MCF 10A (cell line): ENCODE measurements around the gene FNIP1. TPM values are rescaled to one million over a fixed set of nuclear protein-coding genes. Genes with fewer than 3 reads are reported as not detected.

Experiments
- BruUV-seq: library from RNA; stranded (reverse); fragments of 400-500 nt; replicated peaks from 2 replicates; lab custom pipeline; 2021; lab: Mats Ljungman, UMichigan
- CTCF ChIA-PET: fragments of 300-600 bp; sonication (Branson Sonifier 250); formaldehyde crosslinking; extraction: SDS; loops from one replicate; lab custom pipeline; 2021; ENCODE audit warnings: antibody characterized with exemption, inconsistent platforms; lab: Yijun Ruan, JAX
- POLR2A ChIA-PET: fragments of 300-600, 350-650 bp; sonication (Branson Sonifier 250); formaldehyde crosslinking; extraction: SDS; loops from one replicate; lab custom pipeline; 2020; ENCODE audit warnings: antibody characterized with exemption, inconsistent platforms; lab: Yijun Ruan, JAX
- DNase-seq: peaks from one replicate; pipeline ENCODE4 v3.0.0-alpha.2; 2018; ENCODE audit not compliant: unreplicated experiment
- H3K27ac Mint-ChIP-seq: one replicate; pipeline ENCODE4 v1.8.0; 2022; ENCODE audit warnings: mild to moderate bottlenecking, low read depth, mixed read lengths; ENCODE audit not compliant: unreplicated experiment
- H3K27me3 Mint-ChIP-seq: one replicate; pipeline ENCODE4 v1.8.0; 2022; ENCODE audit warnings: mixed read lengths; ENCODE audit not compliant: insufficient read depth, unreplicated experiment
- H3K36me3 Mint-ChIP-seq: one replicate; pipeline ENCODE4 v1.8.0; 2022; ENCODE audit warnings: mild to moderate bottlenecking, moderate library complexity, mixed read lengths; ENCODE audit not compliant: insufficient read depth, unreplicated experiment
- H3K4me1 Mint-ChIP-seq: one replicate; pipeline ENCODE4 v1.8.0; 2022; ENCODE audit warnings: mixed read lengths; ENCODE audit not compliant: insufficient read depth, unreplicated experiment
- H3K4me3 Mint-ChIP-seq: one replicate; pipeline ENCODE4 v1.8.0; 2022; ENCODE audit warnings: mild to moderate bottlenecking, moderate library complexity, mixed read lengths; ENCODE audit not compliant: unreplicated experiment
- H3K9me3 Mint-ChIP-seq: one replicate; pipeline ENCODE4 v1.8.0; 2022; ENCODE audit warnings: mixed read lengths; ENCODE audit not compliant: unreplicated experiment
- intact Hi-C: fragments of 100-400 bp; cut with micrococcal nuclease; formaldehyde crosslinking; loops from 2 replicates; pipeline ENCODE4 v1.14.1; 2022
- total RNA-seq: library from RNA; stranded (reverse); gene quantifications from 2 replicates; pipeline ENCODE4 v1.2.3, GENCODE V29; 2022
- TF ChIP-seq, protein P1 (sequence below): fragments of 200-600 bp; IDR thresholded peaks from one replicate; pipeline ENCODE4 v1.8.0; 2022; ENCODE audit warnings: antibody characterized with exemption, mild to moderate bottlenecking; ENCODE audit not compliant: unreplicated experiment

FNIP1 gene
- total RNA-seq, 1 experiment from 2014 or later = 36.3 TPM

DNA sequence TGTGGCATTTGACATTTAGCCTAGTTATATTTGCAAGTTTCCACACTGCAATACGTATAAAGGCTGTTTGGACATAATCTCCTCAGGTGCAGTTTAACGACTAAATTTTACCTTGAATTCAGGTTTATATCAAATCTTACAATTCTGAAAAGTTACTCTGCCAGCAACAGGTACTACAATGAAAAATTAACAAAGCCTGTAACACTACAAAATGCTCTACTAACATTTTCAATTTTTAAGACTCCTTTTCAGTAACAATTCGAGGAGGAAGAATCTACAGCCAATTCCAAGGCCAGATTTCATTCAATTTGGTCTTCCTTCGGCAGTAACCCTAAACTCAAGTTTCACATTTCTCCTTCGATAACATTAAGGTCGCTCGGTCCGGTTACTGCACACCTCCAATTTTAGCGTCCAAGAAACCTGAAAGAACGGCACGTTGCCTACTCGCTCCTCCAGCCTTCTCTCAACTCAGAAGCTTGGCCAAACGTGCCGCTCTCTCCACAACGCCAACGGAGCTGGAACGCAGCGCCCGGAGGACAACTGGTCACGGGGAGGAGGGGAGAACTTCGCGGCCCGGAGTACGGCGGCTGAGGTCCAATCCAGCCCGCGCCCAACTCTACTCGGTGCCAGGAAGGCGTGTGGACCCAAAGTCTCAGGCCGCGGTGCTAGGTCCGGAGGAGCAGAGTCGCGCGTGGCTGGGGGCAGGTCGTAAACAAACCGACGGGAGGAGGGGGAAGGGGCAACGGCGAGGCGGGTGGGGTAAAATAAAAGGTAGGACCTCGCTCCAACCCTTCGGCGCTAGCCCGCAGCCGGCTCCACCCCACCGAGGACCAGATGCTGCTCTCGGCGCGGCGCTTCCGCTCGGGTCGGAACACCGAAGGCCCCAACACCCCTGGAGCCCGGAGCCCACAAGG lies 681 bp downstream of the FNIP1 start:
- TSS peak; percentile 56 for BruUV-seq
- peak overlapping the region; percentile 94 for H3K4me3 Mint-ChIP-seq
- TF ChIP-seq, protein P1, sequence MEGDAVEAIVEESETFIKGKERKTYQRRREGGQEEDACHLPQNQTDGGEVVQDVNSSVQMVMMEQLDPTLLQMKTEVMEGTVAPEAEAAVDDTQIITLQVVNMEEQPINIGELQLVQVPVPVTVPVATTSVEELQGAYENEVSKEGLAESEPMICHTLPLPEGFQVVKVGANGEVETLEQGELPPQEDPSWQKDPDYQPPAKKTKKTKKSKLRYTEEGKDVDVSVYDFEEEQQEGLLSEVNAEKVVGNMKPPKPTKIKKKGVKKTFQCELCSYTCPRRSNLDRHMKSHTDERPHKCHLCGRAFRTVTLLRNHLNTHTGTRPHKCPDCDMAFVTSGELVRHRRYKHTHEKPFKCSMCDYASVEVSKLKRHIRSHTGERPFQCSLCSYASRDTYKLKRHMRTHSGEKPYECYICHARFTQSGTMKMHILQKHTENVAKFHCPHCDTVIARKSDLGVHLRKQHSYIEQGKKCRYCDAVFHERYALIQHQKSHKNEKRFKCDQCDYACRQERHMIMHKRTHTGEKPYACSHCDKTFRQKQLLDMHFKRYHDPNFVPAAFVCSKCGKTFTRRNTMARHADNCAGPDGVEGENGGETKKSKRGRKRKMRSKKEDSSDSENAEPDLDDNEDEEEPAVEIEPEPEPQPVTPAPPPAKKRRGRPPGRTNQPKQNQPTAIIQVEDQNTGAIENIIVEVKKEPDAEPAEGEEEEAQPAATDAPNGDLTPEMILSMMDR = no peak
- ChIA-PET POLR2A (interaction anchor here (0.6 to 2.8 kb wide), 34 partner anchors 9 to 1850 kb away, joined by 3 to 29 read pairs (median 4); partner anchors contain the start of gene RAPGEF6), CTCF (interaction anchor here (0.6 to 4.0 kb wide), 8 partner anchors 48 to 1867 kb away, joined by 3 to 15 read pairs (median 4); no protein-coding TSS in a partner anchor)
- no peaks in the 10 kb centered on the region for H3K27me3 Mint-ChIP-seq
- intact Hi-C loops = loop anchor here (1.0 to 10.0 kb wide), 3 partner anchors 49 to 371 kb away; partner anchors contain the start of gene RAPGEF6
- H3K27ac Mint-ChIP-seq = peak overlapping the region; percentile 94
- H3K9me3 Mint-ChIP-seq = no peaks in the 10 kb centered on the region
- peaks cover 27% of the 10 kb centered on the region for H3K36me3 Mint-ChIP-seq
- peaks cover 14% of the 10 kb centered on the region for H3K4me1 Mint-ChIP-seq
- DNase-seq = peak; percentile 74

DNA sequence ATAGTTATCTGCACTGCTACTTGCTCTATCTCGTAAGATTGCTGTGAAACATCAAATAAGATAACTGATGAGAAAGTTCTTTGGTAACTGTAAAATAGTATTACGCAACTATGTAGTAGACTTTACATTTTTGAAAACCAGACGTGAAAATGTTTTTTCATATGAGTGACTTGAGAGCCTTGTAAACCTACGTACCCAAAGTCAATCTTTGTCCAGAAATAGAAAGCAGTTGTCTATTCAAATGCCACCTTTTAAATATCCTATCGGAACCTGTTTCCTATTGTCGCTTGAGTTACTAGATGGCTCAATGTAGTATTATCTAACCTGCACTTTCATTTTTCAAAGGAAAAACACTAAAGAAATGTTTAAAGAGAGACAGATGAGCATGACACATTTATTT lies 1.6 kb downstream of the FNIP1 start:
- TF ChIP-seq, protein P1 = no peak
- H3K9me3 Mint-ChIP-seq = no peaks in the 10 kb centered on the region
- H3K27me3 Mint-ChIP-seq = no peaks in the 10 kb centered on the region
- H3K27ac Mint-ChIP-seq = peak overlapping the region; percentile 94
- intact Hi-C loops = loop anchor here (10.0 kb wide), 1 partner anchor 370 kb away; no protein-coding TSS in a partner anchor
- DNase-seq = peak; percentile 18
- H3K4me3 Mint-ChIP-seq = peak overlapping the region; percentile 94
- POLR2A ChIA-PET = interaction anchor here (0.7 to 1.0 kb wide), 3 partner anchors 11 to 1740 kb away, joined by 3 to 4 read pairs (median 3); no protein-coding TSS in a partner anchor
- BruUV-seq = no TSS peak
- peaks cover 21% of the 10 kb centered on the region for H3K4me1 Mint-ChIP-seq
- CTCF ChIA-PET = no interaction called here
- peaks cover 27% of the 10 kb centered on the region for H3K36me3 Mint-ChIP-seq

DNA sequence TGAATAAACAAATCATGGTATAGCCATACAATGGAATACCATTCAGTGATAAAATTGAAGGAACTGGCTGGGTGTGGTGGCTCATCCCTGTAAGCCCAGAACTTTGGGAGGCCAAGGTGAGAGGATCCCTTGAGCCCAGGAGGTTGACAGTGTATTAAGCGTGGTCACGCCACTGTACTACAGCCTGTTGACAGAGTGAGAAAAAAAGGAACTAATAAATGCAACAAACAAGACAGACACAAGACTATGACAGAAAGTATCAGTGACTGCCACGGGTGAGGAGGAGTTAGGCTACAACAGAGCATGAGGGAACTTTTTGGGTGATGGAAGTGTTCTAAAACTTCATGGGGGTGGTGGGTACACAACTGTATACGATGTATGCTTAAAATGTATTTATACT lies 2.2 kb downstream of the FNIP1 start:
- Mint-ChIP-seq H3K9me3 (no peaks in the 10 kb centered on the region), H3K27me3 (no peaks in the 10 kb centered on the region), H3K27ac (no peak overlapping the region), H3K4me3 (peak overlapping the region; percentile 94), H3K36me3 (peaks cover 27% of the 10 kb centered on the region), H3K4me1 (peaks cover 24% of the 10 kb centered on the region)
- POLR2A ChIA-PET = interaction anchor here (0.7 to 1.0 kb wide), 3 partner anchors 10 to 1739 kb away, joined by 3 to 4 read pairs (median 3); no protein-coding TSS in a partner anchor
- TF ChIP-seq, protein P1 = no peak
- intact Hi-C loops = loop anchor here (10.0 kb wide), 1 partner anchor 370 kb away; no protein-coding TSS in a partner anchor
- CTCF ChIA-PET = no interaction called here
- BruUV-seq = no TSS peak
- no peak for DNase-seq

DNA sequence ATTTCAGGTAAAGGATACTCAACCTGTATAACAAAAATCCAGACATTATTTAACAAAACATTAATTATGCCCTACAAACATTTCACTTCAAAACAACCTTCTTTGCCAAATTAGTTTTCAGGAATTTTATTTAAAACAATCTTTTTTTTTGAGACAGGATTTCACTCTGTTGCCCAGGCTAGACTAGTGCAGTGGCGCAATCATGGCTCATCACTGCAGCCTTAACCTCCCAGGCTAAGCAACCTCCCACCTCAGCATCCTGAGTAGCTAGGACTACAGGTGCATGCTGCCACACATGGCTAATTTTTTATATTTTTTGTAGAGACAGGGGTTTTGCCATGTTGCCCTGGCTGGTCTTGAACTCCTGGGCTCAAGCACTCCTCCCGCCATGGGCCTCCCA lies 3.9 kb downstream of the FNIP1 start:
- ChIA-PET CTCF (no interaction called here), POLR2A (interaction anchor here (1.0 kb wide), 1 partner anchor 36 kb away, joined by 5 read pairs; no protein-coding TSS in a partner anchor)
- H3K36me3 Mint-ChIP-seq = peaks cover 27% of the 10 kb centered on the region
- H3K4me3 Mint-ChIP-seq = no peak overlapping the region
- no TSS peak for BruUV-seq
- peaks cover 27% of the 10 kb centered on the region for H3K4me1 Mint-ChIP-seq
- intact Hi-C loops = loop anchor here (10.0 kb wide), 1 partner anchor 368 kb away; no protein-coding TSS in a partner anchor
- TF ChIP-seq, protein P1 = no peak
- peak; percentile 38 for DNase-seq
- H3K27me3 Mint-ChIP-seq = no peaks in the 10 kb centered on the region
- H3K27ac Mint-ChIP-seq = no peak overlapping the region
- H3K9me3 Mint-ChIP-seq = no peaks in the 10 kb centered on the region
